Inferior parietal cortex (tissue), 1 donor: Measurements from ENCODE around the gene PPP6R3.
"Not testable (repeated sequence)": the region's sequence is repeated elsewhere in the genome, so short reads cannot be mapped to it uniquely, and the experiment has no call there.

ENCODE experiments used
- DNase-seq: peaks from one replicate; pipeline ENCODE4 v3.0.0-alpha.2; 2016; ENCODE audit errors: extremely low spot score

The PPP6R3 gene

DNA sequence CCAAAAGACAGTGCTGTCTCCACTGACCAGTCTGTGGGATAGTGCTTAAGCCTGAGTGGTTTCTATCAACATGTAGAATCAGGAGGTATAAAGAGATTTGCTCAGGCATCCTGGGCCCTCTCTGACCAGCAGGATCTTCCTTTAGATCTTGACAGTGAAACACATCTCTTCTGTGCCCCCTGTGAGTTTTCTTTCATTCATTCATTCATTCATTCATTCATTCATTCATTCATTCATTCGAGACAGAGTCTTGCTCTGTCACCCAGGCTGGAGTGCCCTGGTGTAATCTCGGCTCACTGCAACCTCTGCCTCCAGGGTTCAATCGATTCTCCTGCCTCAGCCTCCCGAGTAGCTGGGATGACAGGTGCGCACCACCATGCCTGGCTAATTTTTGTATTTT, 26.4 kb upstream of the PPP6R3 start:
- DNase-seq = not testable (repeated sequence)

DNA sequence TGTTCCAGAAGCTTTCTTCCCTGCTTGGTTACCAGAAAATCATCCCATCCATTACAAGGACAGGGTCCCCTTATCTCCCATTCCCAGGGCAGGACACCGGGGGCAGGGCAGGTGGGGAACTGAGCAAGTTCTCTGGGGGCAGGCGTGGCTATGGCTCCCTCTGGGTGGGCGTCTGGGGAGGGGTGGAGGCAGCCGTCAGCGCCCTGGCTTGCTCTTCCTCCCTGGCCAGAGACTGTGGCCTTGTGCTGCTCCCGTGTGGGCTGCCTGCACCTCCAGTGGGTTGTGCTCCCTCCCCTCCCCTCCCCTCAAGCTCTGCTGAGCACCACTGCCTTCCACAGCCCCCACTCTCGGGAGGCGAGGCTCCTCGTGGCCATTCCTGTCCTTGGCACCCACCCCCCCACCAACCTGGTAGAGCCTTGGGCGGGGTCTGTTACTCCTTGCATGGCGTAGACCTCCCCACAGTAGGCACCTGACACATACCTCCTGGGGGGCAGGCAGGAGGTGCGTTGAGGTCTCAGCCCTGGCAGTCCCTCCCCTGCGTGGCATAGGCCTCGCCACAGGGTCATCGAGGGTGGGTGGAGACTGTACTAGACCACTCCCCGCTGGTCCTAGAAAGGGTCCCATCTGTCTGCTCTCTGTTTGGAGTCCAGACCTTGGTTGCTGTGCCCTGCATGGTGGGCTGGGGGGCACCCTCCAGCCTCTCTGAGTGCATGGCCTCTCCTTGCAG, 24.2 kb upstream of the PPP6R3 start:
- no peak for DNase-seq

DNA sequence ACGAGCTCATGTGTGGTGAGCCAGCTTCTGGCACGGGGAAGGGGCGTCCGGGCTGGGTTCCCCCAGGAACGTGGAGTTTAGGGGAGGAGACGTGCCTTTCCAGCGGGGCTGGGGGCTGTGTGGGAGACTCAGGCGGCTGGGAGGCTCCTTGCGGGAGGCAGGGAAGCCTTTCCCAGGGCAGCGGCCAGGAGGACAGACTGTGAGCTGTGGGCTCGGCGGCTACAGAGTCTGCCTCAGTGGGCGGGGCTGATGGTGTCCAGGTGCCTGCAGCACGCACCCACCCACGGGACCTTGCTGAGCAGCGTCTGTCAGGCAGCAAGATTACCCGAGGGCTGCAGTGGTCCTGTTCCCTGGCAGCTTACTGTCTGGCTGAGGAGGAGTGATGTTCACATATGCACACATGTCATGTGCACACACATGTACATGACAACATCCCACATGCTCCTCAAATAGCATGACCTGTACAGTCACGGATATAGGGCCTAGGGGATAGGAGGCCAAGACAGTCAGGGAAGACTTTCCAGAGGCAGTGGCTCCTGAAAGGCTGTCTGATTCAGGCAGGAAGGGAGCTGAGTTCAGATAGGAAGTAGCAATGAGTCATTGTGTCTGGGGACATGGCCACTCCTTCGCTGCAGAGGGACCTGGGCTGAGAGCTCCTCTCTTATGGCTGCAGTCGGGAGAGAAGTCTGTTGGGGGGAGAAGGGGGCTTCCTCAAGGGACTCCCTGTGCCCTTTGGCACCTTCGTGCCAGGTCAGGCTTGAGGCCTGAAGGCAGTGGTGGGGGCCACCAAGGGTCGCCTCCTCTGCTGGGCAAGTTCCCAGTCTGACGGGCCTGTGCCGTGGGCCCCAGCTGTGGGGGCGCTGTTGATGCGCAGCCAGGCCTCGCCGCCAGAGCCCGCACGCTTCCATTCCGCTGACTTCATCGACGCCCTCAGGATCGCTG, 23.3 kb upstream of the PPP6R3 start:
- no peak for DNase-seq

DNA sequence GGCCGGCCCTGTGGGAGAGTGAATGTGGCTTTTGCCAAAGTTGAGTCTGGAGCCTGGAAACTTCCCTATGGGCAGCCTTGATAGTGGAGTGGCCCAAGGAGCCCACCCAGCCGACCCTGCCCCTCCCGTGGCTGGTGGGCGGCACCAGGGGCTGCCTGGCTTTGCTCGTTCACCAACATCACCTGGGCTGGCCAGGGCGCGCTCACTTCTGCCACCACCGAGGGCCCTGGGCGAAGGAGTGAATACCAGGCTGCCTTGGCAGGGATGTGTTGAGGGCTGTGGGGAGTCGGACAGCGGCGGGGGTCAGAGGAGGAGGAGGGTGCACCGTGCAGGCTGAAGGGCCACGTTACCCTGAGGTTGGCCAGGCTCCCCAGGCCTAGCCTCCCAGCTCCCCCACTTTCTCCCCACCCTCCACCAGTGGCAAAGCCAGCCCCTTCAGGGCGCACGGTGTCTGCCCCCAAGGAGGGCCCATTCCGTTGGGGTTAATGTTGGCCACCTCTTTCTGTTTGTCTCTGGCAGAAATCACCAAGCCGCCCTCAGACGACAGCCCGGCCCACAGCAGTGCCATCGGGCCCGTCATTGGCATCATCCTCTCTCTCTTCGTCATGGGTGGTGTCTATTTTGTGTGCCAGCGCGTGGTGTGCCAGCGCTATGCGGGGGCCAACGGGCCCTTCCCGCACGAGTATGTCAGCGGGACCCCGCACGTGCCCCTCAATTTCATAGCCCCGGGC, 22.5 kb upstream of the PPP6R3 start:
- no peak for DNase-seq

DNA sequence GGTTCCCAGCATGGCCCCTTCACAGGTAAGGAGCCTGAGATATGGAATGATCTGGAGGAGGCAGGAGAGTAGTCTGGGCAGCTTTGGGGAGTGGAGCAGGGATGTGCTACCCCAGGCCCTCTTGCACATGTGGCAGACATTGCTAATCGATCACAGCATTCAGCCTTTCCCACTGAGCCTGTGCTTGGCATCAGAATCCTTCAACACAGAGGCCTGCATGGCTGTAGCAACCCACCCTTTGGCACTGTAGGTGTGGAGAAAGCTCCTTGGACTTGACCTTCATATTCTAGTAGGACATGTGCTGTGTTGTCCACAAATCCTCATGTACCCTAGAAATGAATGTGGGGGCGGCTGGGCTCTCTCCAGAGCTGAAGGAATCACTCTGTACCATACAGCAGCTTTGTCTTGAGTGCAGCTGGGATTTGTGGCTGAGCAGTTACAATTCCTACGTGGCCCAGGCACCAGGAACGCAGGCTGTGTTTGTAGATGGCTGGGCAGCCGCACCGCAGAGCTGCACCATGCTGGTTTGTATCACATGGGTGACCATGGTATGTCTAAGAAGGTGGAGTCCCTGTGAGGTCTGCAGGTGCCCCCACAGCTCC, 21.8 kb upstream of the PPP6R3 start:
- DNase-seq = no peak

DNA sequence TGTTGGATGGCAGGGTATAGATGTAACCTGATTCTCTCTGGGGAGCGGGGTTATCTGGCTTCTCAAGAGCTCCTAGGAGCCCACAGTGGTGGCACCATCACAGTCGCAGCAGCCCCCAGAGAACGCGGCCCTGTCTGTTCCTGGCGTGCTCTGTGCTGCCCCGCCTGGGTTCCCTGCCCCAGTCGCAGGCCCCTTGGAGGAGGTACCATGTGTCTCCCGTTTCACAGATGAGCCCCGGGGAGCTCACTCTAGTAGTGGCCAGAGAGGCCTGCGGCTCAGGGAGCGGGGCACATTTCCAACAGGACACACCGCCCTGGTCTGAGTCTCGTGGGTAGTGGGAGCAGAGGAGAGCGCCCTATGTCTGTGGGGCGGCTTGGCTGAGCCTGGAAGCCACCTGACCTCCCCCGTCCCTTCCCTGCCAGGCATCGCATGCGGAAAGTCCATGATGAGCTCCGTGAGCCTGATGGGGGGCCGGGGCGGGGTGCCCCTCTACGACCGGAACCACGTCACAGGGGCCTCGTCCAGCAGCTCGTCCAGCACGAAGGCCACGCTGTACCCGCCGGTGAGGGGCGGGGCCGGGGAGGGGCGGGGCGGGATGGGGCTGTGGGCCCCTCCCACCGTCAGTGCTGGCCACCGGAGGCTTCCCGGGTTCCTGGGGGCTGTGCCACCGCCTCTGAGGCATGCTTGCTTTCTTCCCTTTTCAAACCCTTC, 21.0 kb upstream of the PPP6R3 start:
- DNase-seq = no peak

DNA sequence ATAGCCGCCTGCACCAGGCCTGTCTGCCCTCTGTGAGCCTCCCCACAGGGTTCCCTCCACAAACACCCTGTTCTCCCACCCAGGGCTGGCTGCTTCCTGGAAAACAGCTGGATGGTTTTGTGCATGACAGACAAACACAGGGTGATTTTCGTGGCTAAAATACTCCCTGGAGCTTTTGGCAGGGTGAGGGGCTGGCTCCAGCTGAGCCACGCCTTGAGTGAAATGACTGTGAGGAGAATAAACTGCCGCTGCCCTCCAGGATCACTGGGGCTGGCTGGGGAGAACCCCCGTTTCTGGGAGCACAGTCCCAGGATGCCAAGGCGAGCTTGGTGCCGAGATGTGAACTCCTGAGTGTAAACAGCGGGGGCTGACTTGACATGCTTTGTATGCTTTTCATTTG, 20.3 kb upstream of the PPP6R3 start:
- DNase-seq = no peak

DNA sequence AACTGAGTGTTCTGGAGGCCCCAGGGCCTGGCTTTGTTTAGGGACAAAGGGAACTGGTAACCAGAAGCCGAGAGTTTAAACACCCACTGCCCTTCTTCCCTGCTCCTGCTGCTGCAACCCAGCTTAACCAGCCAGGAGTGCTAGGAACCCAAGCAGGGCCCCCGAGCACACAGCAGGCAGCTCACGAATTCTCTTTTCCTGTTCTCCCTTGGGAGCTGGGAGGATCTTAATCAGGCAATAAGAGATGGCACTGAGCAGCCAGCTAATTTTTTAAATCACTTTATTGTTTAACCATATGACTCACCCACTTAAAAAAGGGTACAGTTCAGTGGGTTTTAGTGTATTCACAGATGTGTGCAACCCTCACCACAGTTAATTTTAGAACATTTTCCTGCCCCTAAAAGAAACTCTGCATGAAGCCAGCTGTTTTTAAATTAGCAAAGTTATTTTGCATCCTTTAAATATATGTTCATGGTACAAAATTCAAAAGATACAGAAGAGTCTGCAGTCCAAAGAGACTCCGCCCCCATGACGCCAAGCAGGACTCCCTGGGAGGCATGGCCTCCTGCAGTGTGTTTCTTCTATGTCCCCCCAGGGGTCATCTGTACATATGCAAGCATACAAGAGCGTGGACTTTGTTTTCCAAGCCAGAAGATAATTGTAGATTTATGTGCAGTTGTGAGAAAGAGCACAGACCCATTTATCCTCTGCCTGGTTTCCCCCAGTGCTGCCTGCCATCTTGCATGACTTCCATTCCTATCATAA, 18.9 kb upstream of the PPP6R3 start:
- no peak for DNase-seq

DNA sequence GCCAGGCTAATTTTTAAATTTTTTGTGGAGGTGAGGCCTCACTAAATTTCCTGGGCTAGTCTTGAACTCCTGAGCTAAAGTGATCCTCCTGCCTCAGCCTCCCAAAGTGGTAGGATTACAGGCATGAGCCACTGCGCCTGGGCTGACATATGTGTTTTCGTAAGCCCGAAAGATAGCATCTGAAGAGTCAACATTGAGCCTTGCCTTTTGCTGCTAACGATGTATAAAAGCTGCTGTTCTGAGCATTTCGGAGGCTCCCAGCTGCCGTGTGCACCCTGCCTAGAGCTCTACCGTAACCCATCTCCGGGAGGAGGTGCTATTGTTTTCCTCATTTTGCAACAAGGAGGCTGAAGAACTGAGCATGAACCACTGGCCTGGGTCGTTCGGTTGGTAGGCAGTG, 18.1 kb upstream of the PPP6R3 start:
- no peak for DNase-seq

DNA sequence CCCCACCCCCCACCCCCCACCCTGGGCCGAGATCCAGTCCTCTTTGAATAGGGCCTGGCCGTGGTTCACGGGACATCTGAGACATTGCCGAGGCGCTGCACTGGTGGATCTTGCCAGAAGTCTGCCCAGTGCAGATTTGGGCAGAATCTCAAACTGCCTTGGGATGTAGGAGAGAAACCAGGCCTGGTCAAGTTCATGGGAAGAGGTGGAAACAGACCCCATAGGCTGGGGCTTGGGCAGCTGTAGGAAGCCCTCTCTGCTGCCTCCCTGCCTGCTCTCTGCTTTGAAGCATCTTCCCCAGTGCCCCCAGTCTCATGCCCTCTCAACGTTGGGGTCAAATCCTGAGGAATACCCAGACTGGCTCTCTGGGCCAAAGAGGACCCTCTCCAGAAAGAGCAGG, 16.0 kb upstream of the PPP6R3 start:
- no peak for DNase-seq

- no peak for DNase-seq
Observed at GRCh38 chr11:68445531-68446035, 15.0 kb upstream of the PPP6R3 start.

- DNase-seq = no peak
Observed at GRCh38 chr11:68446046-68446725, 14.4 kb upstream of the PPP6R3 start.

DNA sequence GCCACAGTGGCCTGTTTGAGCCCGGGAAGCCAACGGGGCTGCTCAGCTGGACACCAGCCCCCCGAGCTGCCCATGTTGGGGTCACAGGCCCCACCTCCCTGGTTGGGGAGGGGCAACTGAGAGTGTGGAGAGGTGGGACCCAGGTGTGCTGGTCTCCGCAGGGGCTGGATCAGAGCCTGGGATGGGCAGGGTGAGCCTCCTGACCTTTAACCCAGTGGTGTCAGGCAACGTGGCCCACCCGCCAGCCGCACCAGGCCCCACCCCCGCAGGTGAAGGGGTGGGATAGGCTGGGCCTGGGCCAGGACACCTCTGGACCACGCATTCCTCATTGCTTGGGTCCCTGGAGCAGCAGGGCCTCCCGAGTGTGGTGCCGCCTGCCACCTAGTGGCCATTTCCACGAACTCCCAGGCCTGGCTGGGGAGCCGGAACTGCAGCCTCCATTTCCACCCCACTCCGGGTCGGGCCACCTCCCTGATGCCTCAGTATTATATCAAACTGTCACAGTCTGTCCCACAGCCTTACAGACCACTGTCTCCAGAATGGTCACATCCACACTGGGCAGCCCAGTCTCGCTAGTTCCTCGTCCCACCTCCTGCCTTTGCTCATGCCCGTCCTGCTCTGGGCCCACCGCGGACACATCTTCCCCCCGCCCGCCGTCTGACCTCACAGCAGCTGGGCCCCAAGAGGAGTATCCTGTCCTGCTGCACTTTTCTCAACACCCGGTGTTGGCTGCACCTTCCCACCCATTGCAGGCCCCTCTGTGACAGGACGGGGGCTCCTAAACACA, 13.3 kb upstream of the PPP6R3 start:
- DNase-seq = peak; percentile 74

GRCh38 chr11:68447914-68448313, 12.6 kb upstream of the PPP6R3 start:
- not testable (repeated sequence) for DNase-seq

- no peak for DNase-seq
Observed at GRCh38 chr11:68448604-68449011, 11.9 kb upstream of the PPP6R3 start.

GRCh38 chr11:68449951-68450350, 10.6 kb upstream of the PPP6R3 start:
- DNase-seq = no peak

- no peak for DNase-seq
Observed at GRCh38 chr11:68450711-68451110, 9.8 kb upstream of the PPP6R3 start.

- DNase-seq = no peak
Observed at GRCh38 chr11:68454767-68455166, 5.8 kb upstream of the PPP6R3 start.

- DNase-seq = no peak
Observed at GRCh38 chr11:68455485-68455884, 5.1 kb upstream of the PPP6R3 start.
